G401 (cell line): ENCODE data around the gene MEF2C. TPM values are rescaled to one million over a fixed set of nuclear protein-coding genes. Genes with fewer than 3 reads are reported as not detected.
"Not testable (repeated sequence)": the region's sequence is repeated elsewhere in the genome, so short reads cannot be mapped to it uniquely, and the experiment has no call there.

Experiments used
- DNase-seq: peaks from one replicate; pipeline ENCODE4 v3.0.0-alpha.2; 2015; ENCODE audit warnings: low spot score
- in situ Hi-C: cut with HindIII; loops from 2 replicates; pipeline ENCODE4 v1.10.0; 2016; ENCODE audit warnings: low sequenced_read_pairs, mixed read lengths
- total RNA-seq: library from RNA; depleted of rRNA; stranded (reverse); fragments of >200 nt; shearing (Covaris generic); gene quantifications from 2 replicates; pipeline ENCODE4 v1.2.3, GENCODE V29; 2014

Gene MEF2C
- total RNA-seq, 1 experiment from 2014 or later, result not detected

DNA sequence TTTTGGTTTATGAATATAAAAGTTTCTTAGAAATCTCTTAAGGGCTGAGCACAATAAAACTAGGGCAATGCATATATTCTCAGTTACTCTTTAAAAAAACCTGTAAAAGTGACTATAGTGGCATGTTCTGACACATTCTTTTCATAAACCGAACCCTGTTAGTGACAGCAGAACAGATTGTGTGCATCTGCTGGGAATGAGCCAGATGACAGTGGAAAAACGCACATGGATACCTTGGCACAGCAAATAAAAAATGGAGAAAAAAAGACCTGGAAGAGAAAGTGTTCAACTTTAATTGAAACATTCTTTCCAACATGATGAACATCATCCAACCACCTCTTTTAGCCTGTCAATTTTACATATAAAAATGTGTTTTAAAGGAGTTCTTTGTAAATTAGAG, 12.7 kb downstream of the MEF2C start:
- in situ Hi-C loops, result no loop called here
- DNase-seq, result peak; percentile 75

DNA sequence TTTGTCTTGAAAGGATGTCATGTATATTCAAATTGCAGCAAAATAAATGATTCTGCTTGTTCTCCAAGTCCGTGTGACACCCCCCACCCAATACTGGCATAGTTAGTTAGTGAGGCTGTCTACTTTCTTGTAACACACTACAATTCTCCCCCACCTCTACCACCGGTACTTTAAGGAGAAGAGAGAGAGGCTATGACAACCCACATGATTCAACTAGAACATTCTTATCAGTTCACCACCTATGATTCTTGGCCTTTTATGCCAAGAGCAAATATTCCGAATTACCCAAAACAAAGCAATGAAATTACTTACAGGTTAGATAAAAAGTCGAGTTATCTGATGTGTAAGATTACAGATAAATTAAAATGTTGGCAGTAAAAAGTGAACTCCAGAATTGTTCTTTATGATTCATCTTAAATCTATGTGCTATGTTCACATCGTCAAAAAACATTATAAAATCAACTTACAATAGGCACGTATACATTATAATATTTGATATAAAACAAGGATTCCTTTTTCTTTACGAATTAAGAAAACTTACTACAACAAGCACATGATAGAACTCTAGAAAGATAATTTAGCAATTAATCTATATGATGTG, 14.4 kb downstream of the MEF2C start:
- in situ Hi-C loops, result no loop called here
- DNase-seq, result no peak

DNA sequence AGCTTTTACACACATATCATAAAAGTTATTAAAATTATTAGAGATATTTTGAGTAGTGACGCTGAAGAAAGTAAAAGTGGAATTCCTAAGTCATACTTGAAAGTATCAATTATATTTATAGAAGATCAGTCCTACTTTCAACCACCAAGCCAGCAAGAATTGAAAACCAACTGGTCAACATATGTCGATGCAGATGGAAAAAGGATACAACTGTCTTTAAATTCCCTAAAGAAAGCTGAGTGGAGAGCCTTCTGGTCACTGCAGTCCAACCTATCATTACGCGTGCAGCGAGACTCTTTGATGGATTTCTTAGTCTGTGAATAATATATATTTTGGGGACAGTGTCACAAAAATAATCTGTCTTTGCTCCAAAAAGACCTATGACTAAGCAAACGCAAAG, 15.3 kb downstream of the MEF2C start:
- in situ Hi-C loops, result no loop called here

DNA sequence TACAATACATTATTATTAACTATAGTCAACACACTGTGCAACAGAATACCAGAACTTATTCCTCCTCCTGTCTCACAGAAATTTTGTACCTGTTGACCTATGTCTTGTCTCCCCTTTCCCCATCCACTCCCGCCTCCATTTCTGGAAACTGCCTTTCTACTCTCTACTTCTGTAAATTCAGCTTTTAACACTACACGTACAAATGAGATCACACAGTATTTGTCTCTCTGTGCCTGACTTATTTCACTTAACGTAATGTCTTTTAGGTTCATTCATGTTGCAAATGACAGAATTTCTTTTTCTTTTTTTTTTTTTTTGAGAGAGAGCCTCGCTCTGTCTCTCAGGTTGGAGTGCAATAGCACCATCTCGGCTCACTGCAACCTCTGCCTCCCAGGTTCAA, 19.5 kb downstream of the MEF2C start:
- DNase-seq, result no peak
- in situ Hi-C loops, result no loop called here

More for the DNA sequence above, 15.3 kb downstream of the MEF2C start:
- no peak for DNase-seq

DNA sequence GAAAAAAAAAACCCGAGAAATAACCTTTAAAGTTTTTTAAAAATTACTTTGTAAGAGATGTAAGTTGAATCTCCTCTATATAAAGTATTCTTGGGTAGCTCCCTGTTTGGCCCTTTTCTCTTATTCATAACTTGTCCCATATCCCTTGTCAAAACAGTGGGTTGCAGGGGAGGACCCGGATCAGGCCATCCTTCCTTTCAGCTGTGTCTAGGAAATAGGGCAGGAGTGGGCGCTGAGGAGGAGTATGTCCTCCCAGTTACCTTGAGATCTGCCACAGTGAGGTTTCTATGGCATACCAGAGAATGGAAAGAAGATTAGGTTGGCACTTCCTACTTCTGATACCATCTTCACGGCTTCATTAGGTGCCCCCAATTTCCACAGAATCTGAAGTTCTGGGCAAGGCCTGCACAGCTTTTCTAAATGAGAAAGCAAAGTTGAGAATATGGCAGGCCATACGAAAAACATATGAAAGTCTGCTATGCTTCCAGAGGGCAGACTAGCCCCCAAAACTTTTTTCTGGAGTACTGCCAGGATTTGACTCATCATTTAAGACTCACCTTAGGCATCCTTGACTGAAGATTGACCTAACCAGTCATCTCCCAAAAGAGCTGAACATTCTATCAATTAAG, 20.3 kb downstream of the MEF2C start:
- DNase-seq, result no peak
- in situ Hi-C loops, result no loop called here

DNA sequence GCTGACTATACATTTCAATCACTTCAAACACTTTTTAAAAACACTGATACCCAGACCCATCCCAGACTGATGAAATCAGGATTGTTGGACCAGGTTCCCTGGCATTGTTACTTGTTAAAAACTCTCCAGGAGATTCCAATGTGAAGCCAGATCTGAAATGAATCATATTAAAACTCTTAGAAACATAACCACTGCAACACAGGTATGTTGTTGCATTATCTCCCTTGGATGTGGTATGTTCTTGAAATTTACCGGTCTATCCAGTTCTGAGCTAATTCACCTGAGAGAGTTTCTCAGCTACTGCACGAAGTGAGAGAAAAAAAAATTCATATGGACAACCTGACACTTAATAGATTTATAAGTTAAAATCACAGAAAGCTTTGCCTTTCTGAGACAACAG, 21.8 kb downstream of the MEF2C start:
- in situ Hi-C loops, result no loop called here
- DNase-seq, result no peak

DNA sequence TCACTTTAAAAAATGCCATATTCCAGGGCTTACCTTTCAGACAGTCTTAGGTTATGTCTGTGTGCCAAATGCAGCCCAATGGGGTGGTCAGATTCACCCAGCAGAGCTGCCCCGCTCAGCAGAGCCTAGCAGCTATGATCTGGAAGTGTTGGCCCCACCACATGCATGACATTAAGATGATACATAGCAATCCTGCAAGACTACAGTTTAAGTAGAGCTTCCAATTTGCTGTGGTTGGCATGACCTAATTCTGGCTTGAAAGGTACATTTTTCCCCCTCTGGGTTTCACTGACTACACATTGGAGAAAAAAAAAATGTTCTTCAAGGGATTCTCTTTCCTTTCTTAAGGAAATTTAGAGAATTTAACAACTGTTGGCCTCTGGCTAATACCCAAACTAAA, 22.5 kb downstream of the MEF2C start:
- DNase-seq, result no peak
- in situ Hi-C loops, result no loop called here

DNA sequence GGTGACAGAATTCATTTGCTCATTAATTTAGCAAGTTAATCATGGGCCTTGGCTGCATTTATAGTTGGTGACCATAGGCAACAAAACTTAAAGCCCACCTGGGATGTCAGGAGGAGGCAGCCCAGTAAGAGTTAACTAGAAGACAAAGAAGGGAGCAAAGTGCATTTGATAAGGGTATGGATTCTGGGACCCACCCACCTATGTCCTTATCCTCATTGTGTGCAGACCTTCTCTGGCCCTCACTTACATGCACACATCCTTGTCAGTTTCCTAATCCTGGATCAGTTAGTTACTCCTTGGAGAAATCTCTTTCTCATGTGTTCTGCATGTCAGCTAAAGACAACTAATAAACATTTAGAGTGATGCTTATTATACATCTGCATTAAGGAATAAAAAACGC, 24.6 kb downstream of the MEF2C start:
- in situ Hi-C loops, result no loop called here
- no peak for DNase-seq

DNA sequence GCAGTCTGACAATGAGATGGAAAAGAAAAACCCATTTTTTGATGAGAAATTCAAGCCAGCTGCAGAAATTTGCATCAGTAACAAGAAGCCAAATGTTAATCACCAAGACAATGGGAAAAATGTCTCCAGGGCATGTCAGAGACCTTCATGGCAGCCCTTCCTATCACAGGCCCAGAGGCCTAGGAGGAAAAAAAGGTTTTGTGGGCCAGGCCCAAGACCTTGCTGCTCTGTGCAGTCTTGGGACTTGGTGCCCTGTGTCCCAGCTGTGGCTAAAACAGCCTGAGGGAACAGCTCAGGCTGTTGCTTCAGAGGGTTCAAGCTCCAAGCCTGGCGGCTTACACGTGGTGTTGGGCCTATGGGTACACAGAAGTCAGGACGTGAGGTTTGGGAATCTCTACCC, 26.6 kb downstream of the MEF2C start:
- DNase-seq, in situ Hi-C loops: not testable (repeated sequence)

DNA sequence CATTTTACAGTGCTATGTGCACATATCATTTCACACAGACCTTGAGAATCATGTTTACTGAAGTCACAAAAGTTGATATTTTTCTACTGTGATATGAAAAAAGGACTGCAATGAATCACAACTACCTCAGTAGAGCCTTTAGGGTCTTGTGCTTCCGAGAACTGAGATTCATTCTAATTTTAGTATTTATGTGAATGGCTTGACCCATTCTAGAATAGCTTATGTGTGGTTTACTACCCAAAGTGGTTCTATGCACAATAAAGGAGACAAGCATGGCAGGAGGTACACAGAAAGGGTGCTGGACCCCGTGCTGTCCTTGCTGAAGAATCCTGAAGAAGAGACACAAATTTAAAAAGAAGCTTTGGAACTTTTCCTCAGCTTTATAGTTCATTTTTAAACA, 28.2 kb downstream of the MEF2C start:
- DNase-seq, result no peak
- in situ Hi-C loops, result no loop called here

DNA sequence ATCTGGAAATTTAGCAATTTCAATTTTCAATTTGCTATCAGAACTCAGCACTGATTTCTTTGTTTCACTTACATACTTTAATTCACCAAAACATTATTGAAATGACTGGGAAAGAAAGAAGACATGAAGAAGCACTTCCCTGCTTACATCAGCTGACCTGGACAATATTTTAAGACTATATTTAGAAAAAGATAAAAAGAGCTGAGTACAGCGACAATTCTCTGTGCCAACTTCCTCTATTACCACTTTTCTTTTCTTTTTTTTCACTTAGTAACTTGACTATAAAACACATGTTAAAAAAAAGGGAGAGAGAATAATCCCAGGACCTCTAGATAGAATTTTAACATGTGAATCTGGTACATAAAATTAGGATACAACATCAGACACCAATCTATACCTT, 35.6 kb downstream of the MEF2C start:
- DNase-seq, result no peak
- in situ Hi-C loops, result no loop called here

DNA sequence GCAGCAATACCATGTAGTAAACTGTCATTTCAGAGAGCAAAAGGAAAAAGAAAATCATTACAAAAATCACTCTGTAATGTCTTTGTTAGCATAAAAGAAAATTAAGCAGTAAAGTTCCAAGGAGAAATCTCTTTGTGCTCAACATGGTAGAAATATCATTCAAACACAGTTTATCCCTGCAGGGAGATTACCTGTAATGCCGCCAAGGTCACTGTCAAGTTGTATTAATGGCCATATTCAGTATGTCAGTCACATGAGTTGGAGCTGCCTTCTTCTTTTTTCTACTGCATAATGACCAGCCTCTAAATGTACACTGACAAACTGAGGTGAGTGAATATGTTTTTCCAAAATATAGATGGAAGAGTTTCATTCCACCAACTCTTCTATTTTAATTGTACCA, 36.5 kb downstream of the MEF2C start:
- DNase-seq, result no peak
- in situ Hi-C loops, result no loop called here

DNA sequence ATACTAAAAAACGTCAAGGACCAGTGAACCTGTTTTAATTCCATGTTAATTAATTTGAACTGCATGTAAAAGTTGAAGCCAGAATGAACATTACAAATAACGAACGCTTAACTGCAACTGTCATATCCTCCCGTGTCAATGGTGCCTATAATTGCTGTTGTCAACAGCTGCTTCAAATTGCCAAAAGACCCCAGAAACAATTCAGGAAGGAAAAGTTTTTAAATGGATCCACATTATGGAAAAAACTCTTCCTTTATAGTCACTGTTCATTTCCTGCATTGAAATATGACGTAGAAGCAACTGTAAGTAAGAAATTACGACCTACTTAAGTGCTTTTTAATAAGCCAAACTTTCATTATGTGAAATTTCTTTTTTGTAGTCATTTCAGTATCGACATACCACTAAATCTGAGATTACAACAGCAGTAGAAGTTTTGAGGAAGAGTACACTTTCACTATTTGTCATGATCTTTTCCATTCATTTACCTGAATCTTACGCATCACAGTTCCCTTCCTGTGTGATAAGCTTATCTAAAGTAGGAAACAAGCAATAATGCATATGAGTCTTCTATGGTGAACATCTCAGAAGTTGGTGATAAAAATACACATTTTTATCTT, 37.8 kb downstream of the MEF2C start:
- in situ Hi-C loops, result no loop called here
- DNase-seq, result no peak

DNA sequence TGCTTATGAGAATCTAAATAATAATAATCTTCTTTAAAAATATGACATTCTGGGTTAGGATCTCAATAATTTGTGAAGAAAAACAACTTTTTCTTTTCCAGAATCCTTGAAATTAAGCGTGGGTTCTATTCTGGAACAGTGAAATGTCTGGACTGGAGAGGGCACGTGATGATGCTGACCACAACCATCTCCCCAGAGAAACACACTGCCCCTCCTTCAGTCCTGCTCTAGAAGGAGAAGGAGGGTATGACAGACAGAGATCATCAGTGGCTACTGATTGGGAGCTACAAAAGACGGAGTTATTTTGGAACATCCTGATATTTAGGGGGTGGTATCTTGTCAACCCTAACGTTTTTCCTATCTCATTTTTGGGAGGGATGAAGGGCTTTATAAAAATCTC, 40.2 kb downstream of the MEF2C start:
- in situ Hi-C loops, result no loop called here

DNA sequence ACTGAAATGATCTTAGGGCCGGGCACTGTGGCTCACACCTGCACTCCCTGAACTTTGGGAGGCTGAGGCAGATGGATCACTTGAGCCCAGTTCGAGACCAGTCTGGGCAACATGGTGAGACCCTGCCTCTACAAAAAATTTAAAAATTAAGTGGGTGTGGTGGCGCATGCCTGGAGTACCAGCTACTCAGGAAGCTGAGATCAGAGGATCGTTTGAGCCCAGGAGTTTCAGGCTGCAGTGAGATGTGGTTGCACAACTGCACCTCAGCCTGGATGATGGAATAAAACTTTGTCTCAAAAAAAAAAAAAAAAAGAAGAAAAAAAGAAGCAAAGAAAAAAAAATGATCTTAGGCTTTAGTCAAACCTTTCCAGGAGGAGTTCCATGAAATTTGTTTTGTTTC, 41.8 kb downstream of the MEF2C start:
- DNase-seq, result no peak
- in situ Hi-C loops, result no loop called here

More for the DNA sequence above, 40.2 kb downstream of the MEF2C start:
- no peak for DNase-seq

DNA sequence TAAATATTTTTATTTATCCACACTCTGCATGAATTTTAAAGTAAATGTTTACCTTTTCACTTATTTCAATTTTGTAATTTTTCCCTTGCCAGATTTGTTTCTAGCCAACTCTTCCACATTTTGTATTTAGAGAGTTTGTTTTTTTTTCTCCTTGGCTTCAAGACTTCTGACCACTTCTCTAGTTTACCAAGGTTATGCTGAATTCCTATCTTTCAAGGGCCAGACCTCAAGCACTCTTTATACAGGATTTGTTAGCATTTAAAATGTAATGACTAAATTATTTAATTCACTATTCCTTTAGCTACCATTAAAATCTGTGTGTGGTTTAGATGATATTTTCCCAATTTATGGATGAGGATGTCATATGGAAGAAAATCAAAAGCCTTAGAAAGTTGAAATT, 42.5 kb downstream of the MEF2C start:
- in situ Hi-C loops, result no loop called here
- DNase-seq, result no peak

DNA sequence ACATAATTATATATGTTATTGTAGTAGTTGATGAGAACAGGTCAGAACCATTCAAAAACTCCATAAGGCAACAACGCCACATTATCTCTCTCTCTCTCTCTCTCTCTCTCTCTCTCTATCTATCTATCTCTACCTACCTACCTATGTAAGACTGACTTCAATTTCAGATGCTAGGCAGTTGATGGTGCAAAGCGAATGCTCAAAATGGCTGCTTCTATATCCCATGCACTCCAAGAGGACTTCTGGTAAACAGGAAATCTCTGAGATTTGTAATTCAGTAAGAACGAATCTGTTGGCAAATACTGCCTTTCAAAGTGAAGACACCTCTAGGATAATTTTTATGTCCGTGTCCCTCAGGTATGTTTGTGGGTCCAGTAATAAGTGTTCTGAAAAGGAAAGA, 43.7 kb downstream of the MEF2C start:
- DNase-seq, result no peak
- in situ Hi-C loops, result no loop called here

DNA sequence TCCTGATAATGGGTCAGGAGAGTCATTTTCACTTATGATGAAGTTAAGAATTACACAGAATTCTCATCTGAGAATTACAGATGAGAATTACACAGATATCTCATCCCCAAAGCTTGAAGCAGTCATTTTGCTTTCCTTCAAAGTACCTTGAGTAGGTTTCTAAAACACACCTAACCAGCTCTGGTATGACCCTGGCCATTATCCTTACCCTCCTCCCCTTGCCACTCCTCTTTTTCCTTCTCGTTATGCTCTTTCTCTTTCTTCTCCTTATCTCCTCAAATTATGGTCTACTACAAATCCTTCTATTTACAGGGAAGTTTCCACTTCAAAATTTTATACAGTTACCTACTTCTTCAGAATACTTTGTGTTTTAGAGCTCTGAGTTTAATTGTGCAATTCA, 44.5 kb downstream of the MEF2C start:
- in situ Hi-C loops, result no loop called here
- no peak for DNase-seq

DNA sequence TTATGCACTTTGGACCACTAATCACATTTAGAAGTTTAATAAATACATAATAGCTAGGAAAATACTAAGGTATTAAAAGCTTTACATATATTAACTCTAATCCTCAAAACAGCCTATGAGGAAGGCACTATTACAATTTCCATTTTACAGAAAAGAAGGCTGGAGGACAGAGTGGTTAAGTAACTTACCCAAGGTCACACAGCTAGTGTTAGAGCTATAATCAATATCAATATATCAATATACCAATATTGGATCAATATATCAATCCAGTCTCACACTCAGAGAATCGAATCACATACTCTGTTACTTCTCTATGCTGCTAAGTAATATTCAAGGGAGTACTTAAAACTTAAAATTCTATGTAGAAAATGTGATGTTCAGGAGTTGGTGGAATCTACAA, 45.2 kb downstream of the MEF2C start:
- in situ Hi-C loops, result no loop called here
- no peak for DNase-seq

DNA sequence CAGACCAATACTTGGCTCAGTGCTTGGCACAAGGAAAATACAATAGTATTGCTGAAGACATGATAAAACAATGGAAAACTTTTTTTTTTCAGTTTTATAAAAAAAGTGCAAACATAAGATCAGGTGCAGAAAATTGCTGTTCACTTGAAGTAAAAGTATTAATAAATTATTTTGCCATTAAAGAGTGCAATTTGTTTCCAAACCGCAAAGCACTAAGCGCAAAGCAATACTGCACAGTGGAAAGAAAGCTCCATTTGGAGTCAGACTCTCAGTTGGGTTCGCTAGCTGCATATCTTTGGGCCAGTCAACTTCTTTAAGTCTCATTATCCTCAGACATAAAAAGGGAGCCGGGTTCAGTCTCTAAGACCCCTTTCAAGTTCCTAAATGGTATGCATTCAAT, 45.8 kb downstream of the MEF2C start:
- no peak for DNase-seq
- in situ Hi-C loops, result no loop called here
